ENCODE measurements around the gene TCEA2.

DNA sequence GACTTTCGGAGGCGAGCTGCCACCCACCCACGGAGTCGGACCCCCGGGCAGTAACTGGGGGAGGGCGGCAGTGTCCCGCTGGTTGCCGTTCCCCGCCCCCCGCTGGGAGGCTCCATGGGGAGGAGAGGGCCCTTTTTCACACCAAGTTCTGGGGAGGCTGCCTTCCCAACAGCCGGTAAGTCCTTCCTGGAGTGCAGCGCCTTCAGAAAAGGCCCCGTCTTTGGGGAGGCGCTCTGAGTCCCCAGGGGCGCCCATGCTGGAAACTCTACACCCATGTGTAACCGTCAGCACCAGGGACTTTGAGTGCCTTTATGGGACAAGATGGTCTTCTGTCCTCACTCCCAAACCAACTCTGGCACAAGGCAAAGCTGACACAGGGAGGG lies 13.1 kb upstream of the TCEA2 start:
- TF ChIP-seq, protein P1, sequence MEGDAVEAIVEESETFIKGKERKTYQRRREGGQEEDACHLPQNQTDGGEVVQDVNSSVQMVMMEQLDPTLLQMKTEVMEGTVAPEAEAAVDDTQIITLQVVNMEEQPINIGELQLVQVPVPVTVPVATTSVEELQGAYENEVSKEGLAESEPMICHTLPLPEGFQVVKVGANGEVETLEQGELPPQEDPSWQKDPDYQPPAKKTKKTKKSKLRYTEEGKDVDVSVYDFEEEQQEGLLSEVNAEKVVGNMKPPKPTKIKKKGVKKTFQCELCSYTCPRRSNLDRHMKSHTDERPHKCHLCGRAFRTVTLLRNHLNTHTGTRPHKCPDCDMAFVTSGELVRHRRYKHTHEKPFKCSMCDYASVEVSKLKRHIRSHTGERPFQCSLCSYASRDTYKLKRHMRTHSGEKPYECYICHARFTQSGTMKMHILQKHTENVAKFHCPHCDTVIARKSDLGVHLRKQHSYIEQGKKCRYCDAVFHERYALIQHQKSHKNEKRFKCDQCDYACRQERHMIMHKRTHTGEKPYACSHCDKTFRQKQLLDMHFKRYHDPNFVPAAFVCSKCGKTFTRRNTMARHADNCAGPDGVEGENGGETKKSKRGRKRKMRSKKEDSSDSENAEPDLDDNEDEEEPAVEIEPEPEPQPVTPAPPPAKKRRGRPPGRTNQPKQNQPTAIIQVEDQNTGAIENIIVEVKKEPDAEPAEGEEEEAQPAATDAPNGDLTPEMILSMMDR (IDR thresholded peaks at IDR 0.05) = no peak
- TF ChIP-seq POLR2A (IDR thresholded peaks at IDR 0.05) = no peak
